Measurements from ENCODE around the gene RANBP10.
A peak's percentile ranks its signal among the peaks of the same experiment; 100 is the strongest.

RANBP10 gene

GRCh38 chr16:67727521-67728485 lies 78.6 kb downstream of the RANBP10 start:
- no peak for DNase-seq
- in situ Hi-C loops (cut with HindIII; ENCODE audit: low pct_ligation_motif_present, low pct_unique_long_range_greater_than_20kb, low sequenced_read_pairs): no loop called here

DNA sequence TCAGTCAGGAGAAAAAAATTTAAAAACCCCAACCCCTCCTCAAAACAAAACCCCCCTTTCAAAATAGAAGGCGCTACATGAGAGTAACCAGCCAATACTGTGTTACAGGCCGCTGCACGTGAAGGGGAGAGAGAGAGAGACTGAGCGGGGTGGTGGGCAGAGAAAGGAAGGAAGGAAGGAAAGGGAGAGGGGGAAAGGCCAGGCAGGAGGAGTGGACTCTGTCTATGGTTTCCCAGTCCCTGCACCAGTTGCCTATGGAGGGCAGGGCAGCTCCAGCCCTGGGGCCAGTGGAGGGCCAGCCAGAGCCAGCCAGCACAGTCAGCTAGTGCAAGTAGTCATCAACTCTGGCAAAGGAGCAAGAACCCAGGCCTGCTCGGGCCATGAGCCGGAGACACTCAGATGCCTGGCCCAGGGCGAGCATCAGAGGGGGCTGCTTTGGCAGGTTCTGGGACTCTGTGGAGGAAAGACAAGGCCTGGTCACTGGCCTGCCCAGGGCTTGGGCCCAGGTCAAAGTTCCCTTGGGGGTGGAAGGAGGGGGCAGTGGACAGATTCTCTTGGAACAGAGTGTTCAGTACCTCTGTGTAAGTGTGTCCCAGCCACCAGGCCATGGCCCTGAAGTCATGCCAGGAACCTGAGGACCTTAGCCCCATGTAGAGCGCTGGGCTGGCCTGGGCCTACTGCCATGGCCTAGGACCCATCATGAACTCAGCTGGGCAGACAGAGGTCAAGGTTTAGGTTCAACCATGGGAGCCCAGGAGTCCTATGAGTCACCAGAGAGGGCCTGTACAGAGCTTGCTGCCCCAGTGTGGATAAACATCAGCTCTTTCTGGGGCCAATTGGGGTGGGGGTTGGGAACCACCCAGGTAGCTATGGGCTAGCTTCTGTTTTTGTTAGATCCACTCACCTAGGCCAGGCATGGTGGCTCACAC lies 80.0 kb downstream of the RANBP10 start:
- in situ Hi-C loops (cut with HindIII; ENCODE audit: low pct_ligation_motif_present, low pct_unique_long_range_greater_than_20kb, low sequenced_read_pairs): no loop called here
- no peak for DNase-seq

DNA sequence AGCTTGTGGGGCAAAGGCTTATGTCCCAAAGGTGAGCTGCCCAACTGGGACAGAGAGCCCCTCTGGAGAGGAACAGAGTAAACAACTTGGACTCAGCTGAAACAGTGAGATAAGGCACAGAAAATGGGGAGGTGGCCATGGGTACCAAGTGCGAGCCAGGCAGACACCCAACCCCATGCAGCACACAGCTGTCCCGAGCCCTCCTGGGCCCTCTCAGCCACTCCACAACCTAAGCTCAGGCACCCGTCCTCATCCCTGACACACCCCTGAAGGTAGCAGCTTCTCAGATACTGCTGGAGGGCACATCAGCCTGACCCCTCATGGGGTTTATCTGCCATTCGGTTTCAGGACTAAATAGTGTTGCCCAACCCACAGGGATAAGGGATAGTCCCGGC lies 82.5 kb downstream of the RANBP10 start:
- DNase-seq: no peak
- in situ Hi-C loops (cut with HindIII; ENCODE audit: low pct_ligation_motif_present, low pct_unique_long_range_greater_than_20kb, low sequenced_read_pairs): no loop called here

DNA sequence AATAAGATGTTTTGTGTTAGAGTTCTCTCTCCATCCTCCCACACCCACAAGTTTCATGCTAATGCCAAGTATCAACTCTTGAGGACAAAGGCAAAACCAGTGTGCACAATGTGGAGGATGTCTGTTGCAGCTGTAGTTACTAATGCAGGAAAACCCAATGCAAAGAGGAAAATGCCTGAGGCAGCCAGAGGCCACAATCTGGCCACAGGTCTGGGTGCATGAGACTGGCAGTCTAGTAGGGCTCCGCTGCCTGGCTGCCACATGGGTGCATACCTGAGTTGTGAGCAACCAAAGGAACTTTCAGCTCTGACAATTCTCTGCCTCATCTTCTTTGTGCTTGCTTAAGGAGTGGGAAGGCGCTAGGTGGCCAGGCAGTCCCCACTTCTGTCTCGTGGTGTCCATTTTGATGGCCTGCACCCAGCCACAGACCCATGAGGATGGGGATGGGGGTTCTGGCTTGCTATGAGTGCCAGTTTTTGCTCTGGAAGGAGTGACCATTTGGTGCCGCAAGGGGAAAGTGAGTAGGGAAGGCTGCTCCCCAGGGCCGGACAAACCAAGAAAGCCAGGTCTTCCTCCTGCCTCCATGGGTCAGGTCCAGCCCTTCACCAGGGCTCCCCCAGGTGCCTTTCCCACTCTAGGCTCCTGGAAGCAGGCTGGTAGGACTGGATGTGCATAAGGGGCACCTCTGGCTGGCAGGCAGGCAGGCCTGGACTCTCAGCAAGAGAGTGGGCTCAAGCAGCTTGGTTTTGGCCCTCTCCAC lies 83.0 kb downstream of the RANBP10 start:
- in situ Hi-C loops (cut with HindIII; ENCODE audit: low pct_ligation_motif_present, low pct_unique_long_range_greater_than_20kb, low sequenced_read_pairs): no loop called here
- DNase-seq: peak; percentile 44

GRCh38 chr16:67720236-67720635 lies 86.1 kb downstream of the RANBP10 start:
- in situ Hi-C loops (cut with HindIII; ENCODE audit: low pct_ligation_motif_present, low pct_unique_long_range_greater_than_20kb, low sequenced_read_pairs): no loop called here

GRCh38 chr16:67719778-67720144 lies 86.6 kb downstream of the RANBP10 start:
- in situ Hi-C loops (cut with HindIII; ENCODE audit: low pct_ligation_motif_present, low pct_unique_long_range_greater_than_20kb, low sequenced_read_pairs): no loop called here
- peak; percentile 64 for DNase-seq

More at GRCh38 chr16:67720236-67720635, 86.1 kb downstream of the RANBP10 start:
- no peak for DNase-seq

- DNase-seq: peak; percentile 96
- in situ Hi-C loops (cut with HindIII; ENCODE audit: low pct_ligation_motif_present, low pct_unique_long_range_greater_than_20kb, low sequenced_read_pairs): no loop called here
Observed at GRCh38 chr16:67719048-67719777, 87.1 kb downstream of the RANBP10 start, which contains the start of gene GFOD2. Gene GFOD2, minus strand, starts transcription at chr16:67719316. Its CDS starts 33,601 bp downstream, at chr16:67685715.

GRCh38 chr16:67718668-67719047 lies 87.7 kb downstream of the RANBP10 start:
- DNase-seq: no peak
- in situ Hi-C loops (cut with HindIII; ENCODE audit: low pct_ligation_motif_present, low pct_unique_long_range_greater_than_20kb, low sequenced_read_pairs): no loop called here

DNA sequence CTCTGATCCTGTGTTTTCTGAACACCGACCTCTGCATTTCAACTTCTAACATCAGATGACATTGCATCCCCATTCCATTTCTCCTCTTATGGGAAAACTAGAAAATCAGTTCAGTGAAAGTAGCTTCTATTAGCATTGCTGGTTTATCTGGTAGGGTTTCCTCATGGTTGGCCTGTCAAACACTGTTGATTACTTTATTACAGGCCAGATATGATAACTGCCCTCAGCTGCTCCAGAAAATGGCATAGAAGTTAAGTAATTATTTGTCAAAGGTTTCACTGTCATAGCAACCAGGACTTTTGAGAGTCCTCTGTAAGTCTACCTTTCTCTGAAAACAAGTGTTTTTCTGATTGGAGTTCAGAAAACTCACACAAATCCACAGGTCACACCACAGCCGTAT lies 90.3 kb downstream of the RANBP10 start:
- in situ Hi-C loops (cut with HindIII; ENCODE audit: low pct_ligation_motif_present, low pct_unique_long_range_greater_than_20kb, low sequenced_read_pairs): no loop called here
- no peak for DNase-seq

GRCh38 chr16:67714522-67714921 lies 91.8 kb downstream of the RANBP10 start:
- no peak for DNase-seq
- in situ Hi-C loops (cut with HindIII; ENCODE audit: low pct_ligation_motif_present, low pct_unique_long_range_greater_than_20kb, low sequenced_read_pairs): no loop called here

GRCh38 chr16:67713647-67714273 lies 92.6 kb downstream of the RANBP10 start:
- no peak for DNase-seq
- in situ Hi-C loops (cut with HindIII; ENCODE audit: low pct_ligation_motif_present, low pct_unique_long_range_greater_than_20kb, low sequenced_read_pairs): no loop called here

DNA sequence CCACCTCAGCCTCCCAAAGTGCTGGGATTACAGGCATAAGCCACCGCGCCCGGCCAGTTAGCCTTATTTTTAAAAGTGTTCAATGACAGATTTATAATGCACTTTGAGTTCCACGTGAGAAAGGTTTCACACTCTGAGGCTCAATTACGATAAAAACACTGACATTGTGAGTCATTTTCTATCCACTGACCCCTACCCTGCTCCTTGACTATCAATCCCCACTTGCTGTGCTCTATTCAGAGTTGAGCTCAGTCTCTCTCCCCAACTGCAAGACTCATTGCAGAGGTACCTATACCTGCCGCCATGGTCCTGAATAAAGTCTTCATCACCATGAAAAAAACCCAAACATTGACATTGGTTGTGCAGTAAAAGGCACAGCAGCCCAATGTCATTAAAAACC lies 95.8 kb downstream of the RANBP10 start:
- DNase-seq: no peak
- in situ Hi-C loops (cut with HindIII; ENCODE audit: low pct_ligation_motif_present, low pct_unique_long_range_greater_than_20kb, low sequenced_read_pairs): no loop called here

GRCh38 chr16:67709050-67709449 lies 97.3 kb downstream of the RANBP10 start:
- DNase-seq: no peak
- in situ Hi-C loops (cut with HindIII; ENCODE audit: low pct_ligation_motif_present, low pct_unique_long_range_greater_than_20kb, low sequenced_read_pairs): no loop called here

DNA sequence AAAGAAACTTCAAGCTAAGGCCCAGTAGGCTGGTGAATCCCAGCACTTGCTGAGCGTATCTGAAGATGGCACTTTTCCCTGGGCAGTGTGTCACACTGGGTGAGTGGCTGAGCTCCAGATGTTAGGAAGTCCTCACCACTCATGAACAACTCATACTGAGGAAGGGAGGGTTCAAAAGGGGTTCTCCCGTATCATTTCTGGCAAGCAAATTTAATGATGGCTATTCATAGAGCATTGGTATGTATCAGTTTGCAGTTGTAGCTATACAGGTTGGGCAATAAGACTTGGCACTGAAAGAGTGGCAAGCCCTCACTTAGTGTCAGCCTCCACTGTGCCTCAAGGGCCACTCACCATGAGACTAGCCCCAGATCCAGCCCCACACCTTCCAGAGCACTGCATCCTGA lies 98.0 kb downstream of the RANBP10 start:
- in situ Hi-C loops (cut with HindIII; ENCODE audit: low pct_ligation_motif_present, low pct_unique_long_range_greater_than_20kb, low sequenced_read_pairs): no loop called here
- DNase-seq: no peak

GRCh38 chr16:67707790-67708189 lies 98.6 kb downstream of the RANBP10 start:
- DNase-seq: no peak
- in situ Hi-C loops (cut with HindIII; ENCODE audit: low pct_ligation_motif_present, low pct_unique_long_range_greater_than_20kb, low sequenced_read_pairs): no loop called here

DNA sequence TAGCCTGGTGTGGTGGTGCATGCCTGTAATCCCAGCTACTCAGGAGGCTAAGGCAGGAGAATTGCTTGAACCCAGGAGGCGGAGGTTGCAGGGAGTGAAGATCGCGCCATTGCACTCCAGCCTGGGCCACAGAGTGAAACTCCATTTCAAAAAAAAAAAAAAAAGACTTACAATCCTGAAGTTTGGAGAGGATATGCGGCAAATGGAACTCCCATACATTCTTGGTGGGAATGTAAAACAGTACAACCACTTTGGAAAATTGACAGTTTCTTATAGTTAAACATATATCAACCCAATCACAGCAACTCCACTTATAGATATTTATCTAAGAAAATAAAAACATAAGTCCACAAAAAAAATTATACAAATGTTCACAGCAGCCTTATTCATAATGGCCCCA lies 99.2 kb downstream of the RANBP10 start:
- in situ Hi-C loops (cut with HindIII; ENCODE audit: low pct_ligation_motif_present, low pct_unique_long_range_greater_than_20kb, low sequenced_read_pairs): no loop called here
- no peak for DNase-seq

GRCh38 chr16:67704110-67704509 lies 102.2 kb downstream of the RANBP10 start:
- no peak for DNase-seq
- in situ Hi-C loops (cut with HindIII; ENCODE audit: low pct_ligation_motif_present, low pct_unique_long_range_greater_than_20kb, low sequenced_read_pairs): no loop called here

GRCh38 chr16:67703626-67704025 lies 102.7 kb downstream of the RANBP10 start:
- DNase-seq: no peak
- in situ Hi-C loops (cut with HindIII; ENCODE audit: low pct_ligation_motif_present, low pct_unique_long_range_greater_than_20kb, low sequenced_read_pairs): no loop called here
